Esophagus squamous epithelium (tissue), 5 donors: ENCODE data around the gene CCDC81. TPM values are rescaled to one million over a fixed set of nuclear protein-coding genes. Genes with fewer than 3 reads are reported as not detected.

Experiments used
- DNase-seq: peaks from one replicate; lab custom pipeline; 2025; lab: John Stamatoyannopoulos, UW
- H3K27ac ChIP-seq, 4 donors: fragments of 200-600 bp; sonication (generic); one replicate each; pipeline ENCODE4 v1.5.1; 2016 to 2019; ENCODE audit warnings: mild to moderate bottlenecking in 1 of 4
- H3K27me3 ChIP-seq, 4 donors: fragments of 200-600 bp; sonication (generic); 1 replicate in 3 of 4; 2 replicates in 1 of 4; pipeline versions ENCODE4 v1.5.1 to v1.6.0; 2017 to 2021; ENCODE audit warnings: antibody characterized with exemption in 1 of 4
- H3K36me3 ChIP-seq, 3 donors: fragments of 200-600 bp; sonication (generic); one replicate each; pipeline ENCODE4 v1.5.1; 2016 to 2019
- H3K4me1 ChIP-seq, 3 donors: fragments of 200-600 bp; sonication (generic); one replicate each; pipeline ENCODE4 v1.5.1; 2017 to 2019
- H3K4me3 ChIP-seq, 4 donors: fragments of 200-600 bp; sonication (generic); 1 replicate in 3 of 4; 2 replicates in 1 of 4; pipeline ENCODE4 v1.5.1; 2016 to 2019; ENCODE audit warnings: mild to moderate bottlenecking in 2 of 4, moderate library complexity in 1 of 4
- H3K9me3 ChIP-seq, 3 donors: fragments of 200-600 bp; sonication (generic); one replicate each; pipeline ENCODE4 v1.5.1; 2016 to 2019
- CTCF ChIP-seq, 6 experiments: fragments of 450-650 bp in 4 of 6; fragments of 200-600 bp in 2 of 6; sonication (generic) in 2 of 6; IDR thresholded peaks; one replicate each; pipeline ENCODE4 v1.5.1; 2016 to 2019; ENCODE audit warnings: antibody characterized with exemption in 6 of 6, mild to moderate bottlenecking in 4 of 6, moderate library complexity in 4 of 6
- POLR2A ChIP-seq, 4 donors: fragments of 450-650 bp; IDR thresholded peaks; one replicate each; pipeline ENCODE4 v1.6.1; 2017; ENCODE audit warnings: antibody characterized with exemption in 4 of 4, mild to moderate bottlenecking in 4 of 4, moderate library complexity in 3 of 4
- WGBS, 2 donors: methylation state at CpG; one replicate each; pipeline ENCODE4 v1.1.5; 2018; 5-methylcytosine and 5-hydroxymethylcytosine counted together
- intact Hi-C: fragments of 100-400 bp; cut with DNase I; formaldehyde crosslinking; loops from one replicate; pipeline ENCODE4 v1.15.0; 2022
- total RNA-seq, 4 donors: library from RNA; depleted of rRNA; stranded (reverse); fragments of >200 nt; gene quantifications; one replicate each; pipeline ENCODE4 v1.1.0, GENCODE V29; 2016
- donor health status: DM: yes; HTN: yes; CAD: no.

Gene CCDC81
- total RNA-seq, 4 donors from 2014 or later = 0.23 to 0.66 (median 0.57) TPM; not detected in 1

- Histone ChIP-seq H3K27me3 (no peaks in the 10 kb centered on the region), H3K27ac (no peak overlapping the region), H3K4me1 (no peaks in the 10 kb centered on the region), H3K4me3 (no peak overlapping the region), H3K36me3 (no peaks in the 10 kb centered on the region), H3K9me3 (no peaks in the 10 kb centered on the region)
- no peak for DNase-seq
- TF ChIP-seq POLR2A (IDR thresholded peaks at IDR 0.05) (no peak), CTCF (IDR thresholded peaks at IDR 0.05) (no peak)
- intact Hi-C loops = no loop called here
Measured at GRCh38 chr11:86397351-86397750, 22.7 kb downstream of the CCDC81 start.

GRCh38 chr11:86398106-86398505 is 23.4 kb downstream of the CCDC81 start:
- TF ChIP-seq CTCF (IDR thresholded peaks at IDR 0.05) (no peak), POLR2A (IDR thresholded peaks at IDR 0.05) (no peak)
- Histone ChIP-seq H3K4me1 (no peaks in the 10 kb centered on the region), H3K27me3 (no peaks in the 10 kb centered on the region), H3K9me3 (no peaks in the 10 kb centered on the region), H3K36me3 (no peaks in the 10 kb centered on the region), H3K4me3 (no peak overlapping the region), H3K27ac (no peak overlapping the region)
- WGBS, 2 donors = 89 to 90% methylated on average over 3 of the region's 3 CpGs
- no peak for DNase-seq
- intact Hi-C loops = no loop called here

GRCh38 chr11:86403458-86403857 is 28.8 kb downstream of the CCDC81 start:
- no peaks in the 10 kb centered on the region for H3K9me3 ChIP-seq

GRCh38 chr11:86408845-86409244 is 34.2 kb downstream of the CCDC81 start:
- no peaks in the 10 kb centered on the region for H3K9me3 ChIP-seq
- DNase-seq = no peak
- TF ChIP-seq POLR2A (IDR thresholded peaks at IDR 0.05) = no peak
- peak in 1 of 6 experiments; percentile 18 for TF ChIP-seq CTCF (IDR thresholded peaks at IDR 0.05)

More at GRCh38 chr11:86403458-86403857, 28.8 kb downstream of the CCDC81 start:
- WGBS, 2 donors = 64 to 83% methylated on average over 1 of the region's 1 CpG
- DNase-seq = no peak
- no peak overlapping the region for H3K4me3 ChIP-seq
- intact Hi-C loops = no loop called here
- H3K36me3 ChIP-seq = no peaks in the 10 kb centered on the region
- H3K27me3 ChIP-seq = no peaks in the 10 kb centered on the region
- H3K27ac ChIP-seq = no peak overlapping the region
- H3K4me1 ChIP-seq = no peaks in the 10 kb centered on the region
- no peak for TF ChIP-seq CTCF (IDR thresholded peaks at IDR 0.05)
- no peak for TF ChIP-seq POLR2A (IDR thresholded peaks at IDR 0.05)

GRCh38 chr11:86414032-86414431 is 39.3 kb downstream of the CCDC81 start:
- no peak for TF ChIP-seq CTCF (IDR thresholded peaks at IDR 0.05)
- no peak for TF ChIP-seq POLR2A (IDR thresholded peaks at IDR 0.05)
- Histone ChIP-seq H3K27me3 (no peaks in the 10 kb centered on the region), H3K36me3 (no peaks in the 10 kb centered on the region), H3K4me3 (no peak overlapping the region), H3K9me3 (no peaks in the 10 kb centered on the region), H3K4me1 (no peaks in the 10 kb centered on the region), H3K27ac (no peak overlapping the region)
- WGBS, 2 donors = 38 to 66% methylated on average over 2 of the region's 2 CpGs
- no peak for DNase-seq
- intact Hi-C loops = no loop called here

More at GRCh38 chr11:86408845-86409244, 34.2 kb downstream of the CCDC81 start:
- Histone ChIP-seq H3K4me3 (no peak overlapping the region), H3K27ac (no peak overlapping the region), H3K4me1 (no peaks in the 10 kb centered on the region), H3K36me3 (no peaks in the 10 kb centered on the region), H3K27me3 (no peaks in the 10 kb centered on the region)
- intact Hi-C loops = no loop called here
